Bladder microvascular endothelial cell (primary cell): ENCODE measurements around the gene YRDC. TPM values are rescaled to one million over a fixed set of nuclear protein-coding genes. Genes with fewer than 3 reads are reported as not detected.

Experiments used
- total RNA-seq: library from RNA; depleted of rRNA; stranded (reverse); fragments of >200 nt; gene quantifications from 2 replicates; pipeline ENCODE4 v1.2.3, GENCODE V29; 2014

YRDC gene
- 12.5 and 18.0 TPM in 2 replicates for total RNA-seq

GRCh38 chr1:37807555-37808368 is at the start of gene YRDC, which contains the start of gene C1orf122:
YRDC (minus strand) TSS chr1:37808208; CDS start chr1:37808180, 28 bp downstream.
C1orf122 (plus strand) TSS chr1:37807790; CDS start chr1:37808405, 615 bp downstream.

GRCh38 chr1:37793773-37794371 is 14.1 kb downstream of the YRDC start, which contains the start of gene MANEAL:
MANEAL (plus strand) TSS chr1:37793847; CDS start chr1:37794183, 336 bp downstream.

GRCh38 chr1:37764888-37765441 is 43.0 kb downstream of the YRDC start, which contains the start of gene EPHA10:
EPHA10 (minus strand) TSS chr1:37765120; CDS start chr1:37765066, 54 bp downstream.

Other genes starting within 250 kb of the YRDC start
- gene GNL2, start 212.3 kb downstream of the YRDC start, total RNA-seq, result 42.1 and 79.9 TPM in 2 replicates
- gene RSPO1, start 173.3 kb downstream of the YRDC start, total RNA-seq, result not detected in 2 replicates
- gene CDCA8, start 115.7 kb downstream of the YRDC start, total RNA-seq, result 6.7 and 10.4 TPM in 2 replicates
- under 0.01 TPM in 1 of 2 replicates, not detected in the other for gene EPHA10, start 43.1 kb downstream of the YRDC start, total RNA-seq
- 0.32 and 1.6 TPM in 2 replicates for gene MANEAL, start 14.4 kb downstream of the YRDC start, total RNA-seq
- gene C1orf122, start 418 bp downstream of the YRDC start, total RNA-seq, result 7.4 and 8.8 TPM in 2 replicates
- 1.9 and 4.8 TPM in 2 replicates for gene MTF1, start 51.4 kb upstream of the YRDC start, total RNA-seq
- gene INPP5B, start 138.8 kb upstream of the YRDC start, total RNA-seq, result 14.1 and 29.4 TPM in 2 replicates
- gene SF3A3, start 181.8 kb upstream of the YRDC start, total RNA-seq, result 82.6 and 115 TPM in 2 replicates
- 11.7 and 21.2 TPM in 2 replicates for gene FHL3, start 197.3 kb upstream of the YRDC start, total RNA-seq
- 25.0 and 29.5 TPM in 2 replicates for gene UTP11, start 204.5 kb upstream of the YRDC start, total RNA-seq
- gene POU3F1, start 238.6 kb upstream of the YRDC start, total RNA-seq, result not detected in 2 replicates